Neural cell (in vitro differentiated cells): ENCODE measurements around the gene F13A1.

Experiments used
- CTCF ChIP-seq: fragments of 450-650 bp; IDR thresholded peaks from 2 replicates; pipeline ENCODE4 v1.5.1; 2014; ENCODE audit warnings: antibody characterized with exemption, mild to moderate bottlenecking, moderate library complexity; ENCODE audit not compliant: poor library complexity, severe bottlenecking
- EZH2 ChIP-seq: fragments of 200-600, 300-800 bp; shearing (Covaris generic), sonication (generic); IDR thresholded peaks from 2 replicates; pipeline ENCODE4 v1.6.1; 2014; ENCODE audit warnings: antibody characterized with exemption, low read length, borderline replicate concordance, mild to moderate bottlenecking; ENCODE audit not compliant: insufficient read depth, poor library complexity, severe bottlenecking
- POLR2AphosphoS5 ChIP-seq: IDR thresholded peaks from 2 replicates; pipeline ENCODE4 v1.6.1; 2012
- RAD21 ChIP-seq: fragments of 450-650 bp; conservative IDR thresholded peaks from 2 replicates; pipeline ENCODE4 v1.6.1; 2014; ENCODE audit warnings: antibody characterized with exemption, mild to moderate bottlenecking, moderate library complexity
- REST ChIP-seq: IDR thresholded peaks from 2 replicates; pipeline ENCODE4 v1.6.1; 2012; ENCODE audit warnings: borderline replicate concordance
- SMC3 ChIP-seq: fragments of 450-650 bp; conservative IDR thresholded peaks from 2 replicates; pipeline ENCODE4 v1.6.1; 2014; ENCODE audit warnings: antibody characterized with exemption, mild to moderate bottlenecking, moderate library complexity; ENCODE audit not compliant: poor library complexity

- TF ChIP-seq REST (no peak), CTCF (no peak), POLR2AphosphoS5 (no peak), EZH2 (no peak), RAD21 (no peak), SMC3 (no peak)
Observed at GRCh38 chr6:6314596-6314995, 5.9 kb downstream of the F13A1 start.
